GM19438 (cell line): ENCODE data around the gene HHLA2.

Source experiments
- ATAC-seq: cut with Tn5 transposase; IDR thresholded peaks from one replicate; pipeline ENCODE4 v1.9.1; 2021; ENCODE audit warnings: low read depth; ENCODE audit not compliant: unreplicated experiment

Gene HHLA2

DNA sequence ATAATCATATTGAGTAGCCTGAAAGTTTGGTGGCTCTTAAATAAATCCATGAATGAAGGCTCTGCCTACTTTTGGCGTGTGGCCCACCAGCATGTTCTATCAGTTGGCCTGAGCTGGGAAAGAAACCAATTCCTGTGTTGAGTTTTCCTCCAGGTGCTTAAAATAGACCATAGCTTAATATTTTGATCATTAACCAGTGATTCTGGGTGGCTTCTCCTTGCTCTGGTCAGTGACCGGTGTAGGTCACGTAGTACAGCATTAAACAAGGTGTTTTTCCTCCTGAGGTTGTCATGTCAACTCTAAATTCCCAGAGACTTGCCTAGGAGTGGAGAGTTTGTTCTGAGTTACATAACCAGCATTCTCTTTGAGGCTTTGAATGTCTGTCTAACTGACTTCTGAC lies 1.3 kb downstream of the HHLA2 start:
- no peak for ATAC-seq

DNA sequence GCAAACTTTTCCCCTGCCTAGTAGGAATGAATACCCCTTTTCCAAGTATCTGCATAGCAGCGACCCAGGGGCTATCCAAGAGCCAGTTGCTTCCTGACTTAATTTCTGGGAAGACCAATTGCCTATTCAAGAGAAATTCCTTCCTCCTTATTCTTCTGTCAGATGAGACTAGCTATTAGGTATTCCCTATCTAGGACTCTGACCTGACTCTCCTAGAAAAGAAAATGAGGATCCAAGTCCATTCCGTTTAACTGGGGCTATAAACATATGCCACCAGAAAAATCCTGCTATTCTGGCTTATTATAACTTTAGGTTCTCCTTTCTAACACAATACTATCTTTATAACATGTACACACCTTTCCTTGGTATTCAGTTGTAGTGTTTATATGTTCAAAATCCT lies 1.7 kb downstream of the HHLA2 start:
- ATAC-seq = no peak

GRCh38 chr3:108300103-108300849 lies 3.9 kb downstream of the HHLA2 start:
- ATAC-seq = no peak

DNA sequence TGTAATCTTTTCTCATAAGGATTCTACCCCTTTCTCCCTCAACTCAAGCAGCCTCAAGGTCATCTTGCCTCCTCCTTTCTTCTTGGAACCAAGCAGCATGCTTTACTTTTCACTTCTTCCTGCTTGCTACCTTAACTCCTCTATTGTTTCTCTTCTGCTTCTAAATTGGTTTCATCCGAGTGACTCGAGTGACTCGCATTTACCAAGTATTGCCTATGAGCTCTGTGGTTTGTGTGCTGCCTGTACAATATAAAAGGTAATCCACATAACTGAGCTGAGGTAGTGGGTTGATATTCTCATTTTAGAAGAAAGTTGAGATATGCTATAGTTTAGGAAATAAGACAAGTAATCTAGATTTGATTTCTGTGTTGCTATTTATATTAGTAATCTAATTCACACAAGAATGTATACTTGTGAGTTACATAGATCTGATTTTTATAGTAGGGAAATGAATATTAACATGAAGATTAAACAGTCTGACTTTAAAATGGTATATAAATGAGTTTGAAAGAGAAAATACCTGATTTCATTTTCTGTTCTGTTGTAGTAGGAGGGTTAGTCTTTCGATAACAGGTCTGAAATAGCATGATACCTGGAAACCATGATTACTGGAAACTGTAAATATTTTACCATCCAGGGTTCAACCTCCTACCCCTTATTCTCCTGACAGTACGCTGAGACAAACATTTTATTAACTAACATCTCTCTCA lies 5.5 kb downstream of the HHLA2 start:
- ATAC-seq = peak; percentile 59

DNA sequence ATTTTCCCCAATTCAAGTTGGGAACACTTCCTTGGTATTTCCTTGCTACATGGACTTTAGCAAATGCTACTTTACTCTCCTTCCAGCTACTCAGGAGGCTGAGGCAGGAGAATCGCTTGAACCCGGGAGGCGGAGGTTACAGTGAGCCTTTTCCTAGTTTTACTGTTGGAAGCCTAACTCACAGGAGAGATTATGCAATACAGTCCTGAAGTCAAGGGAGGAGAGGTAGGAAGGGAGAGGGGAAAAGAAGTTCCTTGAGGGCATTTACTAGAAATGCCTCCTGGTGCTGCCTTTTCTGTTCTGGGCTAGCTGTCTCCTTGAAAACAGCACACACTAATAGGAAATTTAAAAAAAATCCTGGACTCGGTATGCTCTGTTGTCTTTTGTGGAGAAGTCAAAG lies 6.2 kb downstream of the HHLA2 start:
- no peak for ATAC-seq

DNA sequence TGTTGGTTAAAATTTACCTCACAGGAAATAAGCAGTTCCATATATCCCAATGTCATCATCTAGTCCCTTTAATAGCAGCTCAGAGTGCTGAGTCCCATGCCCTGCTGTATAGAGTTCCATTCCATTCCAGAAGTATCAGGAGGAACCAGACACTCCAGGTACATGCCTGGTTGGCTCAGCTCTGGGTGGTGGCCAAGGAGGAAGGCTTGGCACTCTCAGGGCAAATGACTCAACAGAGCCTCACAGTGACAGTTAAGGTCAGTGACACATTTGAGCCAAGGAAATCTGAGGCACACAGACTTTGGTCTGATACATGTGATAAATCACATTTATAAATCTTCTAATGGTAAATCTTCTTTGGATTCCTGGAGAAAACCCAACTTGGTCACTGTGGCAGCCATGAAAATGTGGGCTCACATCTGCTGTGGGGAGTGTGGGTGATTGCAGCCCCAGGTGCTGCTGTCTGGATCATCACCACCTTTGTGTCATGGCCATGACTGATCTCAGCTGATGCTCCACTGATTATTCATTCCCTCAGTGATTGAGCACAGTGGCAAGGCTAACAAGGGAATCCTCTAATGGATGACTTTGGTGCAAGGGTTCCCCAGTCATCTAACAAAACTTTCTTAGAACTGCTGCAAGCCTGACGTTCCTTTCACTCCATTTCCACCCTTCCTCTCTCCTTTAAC lies 9.3 kb downstream of the HHLA2 start:
- ATAC-seq = no peak

DNA sequence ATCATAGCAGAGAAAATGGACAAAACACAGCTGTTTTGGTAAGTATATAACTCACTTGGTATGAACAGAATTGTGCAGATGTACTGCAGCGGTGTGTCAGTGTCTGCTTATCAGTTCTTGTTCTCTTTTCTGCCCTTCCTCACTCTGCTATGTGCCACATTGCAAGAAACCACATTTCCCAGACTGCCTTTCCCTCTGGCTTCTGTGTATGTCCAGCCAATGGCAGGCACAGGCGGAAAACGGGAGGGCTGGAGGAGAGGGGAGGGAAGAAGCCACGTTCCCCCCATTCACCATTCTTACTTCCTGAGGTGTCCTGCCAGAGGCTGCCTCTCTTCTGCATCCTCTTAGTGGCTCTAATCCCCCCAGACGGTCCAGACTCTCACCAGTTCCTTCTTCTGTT lies 15.4 kb downstream of the HHLA2 start:
- ATAC-seq = no peak

GRCh38 chr3:108312656-108313055 lies 16.3 kb downstream of the HHLA2 start:
- no peak for ATAC-seq

DNA sequence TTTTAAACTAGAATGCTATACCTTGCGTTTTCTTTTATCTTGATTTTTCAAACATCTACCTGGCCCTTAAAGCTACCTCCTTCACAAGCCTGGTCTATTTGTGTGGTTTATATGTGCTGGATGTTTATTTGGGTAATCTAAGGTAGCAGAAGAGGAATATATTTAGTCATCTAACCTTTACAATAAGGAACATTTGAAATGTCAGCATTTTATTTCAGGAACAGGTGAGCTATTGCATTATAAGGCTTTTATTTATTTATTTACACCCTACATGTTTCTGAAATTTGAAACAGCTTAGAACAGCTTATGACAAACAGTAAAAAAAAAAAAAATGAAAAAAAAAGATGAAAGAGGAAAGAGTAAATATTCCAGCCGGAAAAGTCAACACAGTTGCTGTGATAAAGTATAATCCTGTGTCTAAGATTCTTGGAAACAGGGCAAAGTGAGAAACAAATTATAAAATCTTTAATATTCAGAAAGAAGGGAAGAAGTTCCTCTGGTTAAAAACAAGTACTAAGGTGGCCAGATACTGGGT lies 19.5 kb downstream of the HHLA2 start:
- ATAC-seq = no peak

DNA sequence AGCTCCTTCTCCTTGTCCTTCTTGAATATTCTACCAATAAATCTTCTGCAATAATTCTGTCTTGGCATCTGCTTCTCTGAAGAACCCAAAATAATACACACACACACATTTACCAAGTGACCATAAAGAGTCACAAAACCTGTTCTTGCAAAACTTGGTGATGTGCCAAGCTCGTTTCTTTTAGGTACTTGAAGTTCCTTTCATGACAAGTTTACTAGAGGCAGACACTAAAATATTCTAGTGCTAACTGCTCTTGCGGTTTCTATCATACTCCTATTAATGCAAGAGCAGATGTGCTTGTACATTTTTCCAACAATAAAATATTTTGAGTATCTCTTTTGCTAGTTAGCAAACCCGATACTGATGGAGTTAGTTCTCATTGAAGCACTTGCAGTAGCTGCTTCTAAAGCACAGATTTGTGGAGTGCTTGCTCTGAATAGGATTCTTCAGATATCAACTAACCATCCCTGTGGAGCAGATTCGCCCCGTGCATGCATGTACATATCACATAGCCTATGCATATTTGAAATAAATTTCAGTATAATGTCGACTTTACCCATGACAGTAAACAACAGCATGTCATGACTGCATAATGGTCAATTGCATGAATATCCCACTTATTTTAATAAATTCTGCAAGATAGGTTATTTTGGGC lies 23.2 kb downstream of the HHLA2 start:
- ATAC-seq = no peak

- no peak for ATAC-seq
These were observed 24.5 kb downstream of the HHLA2 start for GRCh38 chr3:108320746-108321350.

DNA sequence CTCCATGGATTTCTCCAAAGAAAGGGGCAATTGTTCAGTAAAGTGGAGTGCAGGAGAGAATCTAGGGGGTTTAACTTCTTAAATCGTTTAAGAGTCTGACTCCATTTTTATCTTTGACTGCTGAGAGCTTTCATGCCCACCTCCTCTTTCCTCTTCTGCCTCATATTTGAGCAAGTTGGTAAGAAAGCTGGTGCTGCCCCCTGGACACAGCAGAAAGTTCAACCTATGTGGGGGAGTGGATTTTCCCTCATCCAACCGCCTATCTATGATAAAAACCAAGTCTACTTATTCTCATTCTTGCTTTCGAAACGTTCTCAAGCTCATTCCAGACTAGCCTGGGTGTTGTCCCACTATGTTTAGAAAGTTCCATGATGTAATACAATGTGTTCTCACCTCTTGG lies 26.0 kb downstream of the HHLA2 start:
- no peak for ATAC-seq

- no peak for ATAC-seq
These were observed 27.8 kb downstream of the HHLA2 start for GRCh38 chr3:108324177-108324576.

DNA sequence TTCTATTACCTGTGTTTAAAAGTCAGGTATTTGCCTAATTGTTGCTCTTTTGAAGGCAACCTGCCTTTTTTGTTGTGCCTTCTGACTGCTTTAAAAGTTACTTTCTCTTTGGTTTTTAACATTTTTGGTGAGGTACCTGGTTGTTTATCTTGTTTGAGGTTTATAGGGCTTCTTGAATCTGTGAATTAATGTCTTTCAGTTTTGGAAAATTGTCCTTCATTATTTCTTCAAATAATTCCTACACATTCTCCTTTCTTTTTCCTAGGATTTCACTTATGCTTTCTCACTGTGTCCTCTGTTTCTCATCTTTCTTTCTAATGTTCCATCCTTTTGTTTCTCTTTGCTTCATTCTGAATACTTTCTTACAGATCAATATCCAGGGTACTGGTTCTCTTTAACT lies 30.8 kb downstream of the HHLA2 start:
- ATAC-seq = no peak

DNA sequence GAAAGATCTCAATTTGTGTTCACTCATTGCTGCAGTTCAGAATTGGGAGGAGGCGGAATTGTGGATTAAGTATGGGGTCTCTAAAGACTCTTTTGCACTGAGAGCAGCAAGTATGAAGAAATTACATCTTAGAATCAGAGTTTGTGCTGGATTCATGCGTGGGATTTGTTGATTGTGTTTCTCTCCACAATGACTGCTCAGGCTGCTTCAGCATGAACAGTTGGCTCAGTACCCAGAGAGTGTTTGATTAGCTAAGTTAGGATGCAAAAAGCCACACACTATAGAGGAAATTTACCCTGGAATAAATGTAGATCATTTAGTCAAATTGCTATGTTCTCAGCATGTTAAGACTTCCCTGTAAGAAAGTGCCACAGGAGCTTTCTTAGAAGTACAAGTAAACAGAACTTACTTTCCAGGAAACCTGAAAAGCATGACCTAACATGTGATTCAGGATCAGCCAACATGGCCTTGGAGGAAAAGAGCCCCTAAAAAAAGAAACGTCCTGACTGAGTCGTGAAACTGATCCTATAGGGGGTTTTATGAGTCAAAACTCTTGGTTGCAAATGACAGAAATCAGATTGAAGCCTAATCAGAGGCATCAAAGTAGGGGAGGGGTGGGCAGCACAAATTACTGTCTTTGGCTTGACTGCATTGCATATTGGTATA lies 32.6 kb downstream of the HHLA2 start:
- no peak for ATAC-seq

DNA sequence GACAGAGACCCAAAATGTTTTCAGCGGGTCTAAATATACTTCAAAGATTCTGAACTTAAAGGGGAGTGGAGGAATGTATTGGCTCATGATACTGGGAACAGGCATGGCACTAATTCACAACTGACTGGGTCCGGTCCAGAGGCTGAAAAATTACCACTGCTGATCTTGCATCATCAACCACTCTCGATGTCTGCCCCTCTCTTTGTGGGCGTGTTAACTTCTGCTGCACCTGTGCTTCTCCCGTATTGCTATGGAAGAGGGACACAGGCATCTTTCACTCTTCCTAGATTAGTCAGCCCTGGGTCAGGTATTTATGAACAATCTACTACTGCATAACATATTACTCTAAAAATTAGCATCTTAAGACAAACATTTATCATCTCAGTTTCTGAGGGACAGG lies 33.2 kb downstream of the HHLA2 start:
- ATAC-seq = no peak

DNA sequence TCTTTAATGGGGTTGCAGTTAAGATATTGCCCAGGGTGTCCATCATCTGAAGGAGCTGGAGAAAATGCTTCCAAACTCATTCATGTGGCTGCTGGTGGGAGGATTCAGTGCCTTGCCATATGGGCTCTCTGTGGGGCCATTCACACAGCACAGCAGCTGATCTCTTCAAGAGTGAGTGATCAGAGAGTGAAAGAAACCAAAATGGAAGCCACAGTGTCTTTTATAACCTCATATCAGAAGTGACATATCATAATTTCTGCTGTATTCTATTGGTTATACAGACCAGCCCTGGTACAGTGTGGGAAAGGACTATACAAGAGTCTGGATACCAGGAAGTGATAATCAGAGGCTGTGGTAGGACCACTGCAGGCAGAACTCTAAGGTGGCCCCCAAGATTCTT lies 33.6 kb downstream of the HHLA2 start:
- ATAC-seq = no peak

DNA sequence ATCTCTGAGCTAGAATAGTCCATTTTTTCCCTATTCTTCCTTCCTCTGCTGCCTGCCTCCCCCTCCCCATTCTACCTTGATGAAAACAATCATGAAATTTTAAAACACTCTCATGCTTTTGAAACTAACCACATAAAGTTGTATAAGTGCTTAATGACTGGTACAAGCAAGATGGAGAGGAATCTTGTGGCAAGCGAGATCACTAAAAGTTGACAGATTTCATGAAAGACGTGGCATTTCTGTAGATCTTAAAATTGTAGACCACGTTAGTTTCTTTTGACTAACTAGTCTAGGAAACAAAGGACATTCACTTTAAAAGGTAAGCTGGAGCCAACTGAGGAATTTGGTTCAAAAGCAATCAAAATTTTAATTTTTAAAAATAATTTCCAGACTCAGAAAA lies 35.4 kb downstream of the HHLA2 start:
- ATAC-seq = no peak

DNA sequence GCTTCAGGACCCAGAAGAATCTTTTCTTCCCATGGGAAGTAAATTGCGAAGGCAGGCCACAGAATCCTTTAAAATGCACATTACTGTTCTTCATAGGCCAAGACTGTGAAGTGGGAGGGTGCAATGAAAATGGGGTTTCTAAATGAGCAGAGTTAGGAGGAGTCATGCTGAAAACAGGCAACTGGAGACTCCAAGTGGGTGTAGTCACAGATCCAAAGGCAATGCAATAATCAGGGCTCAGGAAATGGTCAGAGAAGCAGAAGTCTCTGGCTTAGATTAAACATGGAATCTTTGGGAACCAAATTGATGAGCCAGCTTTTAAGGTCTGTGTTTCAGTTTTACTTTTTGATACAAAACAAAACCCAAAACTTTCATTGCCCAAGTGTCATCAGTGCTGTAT lies 37.6 kb downstream of the HHLA2 start:
- no peak for ATAC-seq

- no peak for ATAC-seq
These were observed 38.4 kb downstream of the HHLA2 start for GRCh38 chr3:108334701-108335100.
